ENCODE results near the gene U2AF2.

Gene U2AF2

GRCh38 chr19:55720214-55720746 is 65.4 kb downstream of the U2AF2 start:
- DNase-seq, result no peak

GRCh38 chr19:55720801-55721200 is 66.0 kb downstream of the U2AF2 start:
- DNase-seq, result no peak

- DNase-seq, result no peak
These were observed 68.7 kb downstream of the U2AF2 start for GRCh38 chr19:55723491-55723890.

Data from hippocampal formation (tissue), 2 donors.